Measurements from ENCODE around the gene TLR6.

Gene TLR6

DNA sequence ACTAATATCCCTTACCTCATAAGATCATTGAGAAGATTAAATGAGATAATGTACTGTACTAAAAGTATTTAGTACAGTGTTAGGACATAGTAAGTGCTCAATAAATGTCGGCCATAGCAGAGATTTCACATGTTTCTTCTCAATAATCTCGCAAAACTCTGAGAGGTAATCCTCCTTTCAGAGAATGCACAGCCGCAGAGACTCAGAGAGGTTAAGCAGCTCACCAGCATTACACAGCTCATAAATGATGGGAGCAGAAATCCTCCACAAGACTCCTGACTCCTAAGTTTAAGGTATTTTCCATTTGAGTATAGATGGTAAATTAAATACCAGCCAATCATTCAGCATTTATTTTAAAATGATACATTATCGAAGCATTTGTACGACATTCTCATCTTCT, 45.6 kb upstream of the TLR6 start:
- TF ChIP-seq, protein P1, sequence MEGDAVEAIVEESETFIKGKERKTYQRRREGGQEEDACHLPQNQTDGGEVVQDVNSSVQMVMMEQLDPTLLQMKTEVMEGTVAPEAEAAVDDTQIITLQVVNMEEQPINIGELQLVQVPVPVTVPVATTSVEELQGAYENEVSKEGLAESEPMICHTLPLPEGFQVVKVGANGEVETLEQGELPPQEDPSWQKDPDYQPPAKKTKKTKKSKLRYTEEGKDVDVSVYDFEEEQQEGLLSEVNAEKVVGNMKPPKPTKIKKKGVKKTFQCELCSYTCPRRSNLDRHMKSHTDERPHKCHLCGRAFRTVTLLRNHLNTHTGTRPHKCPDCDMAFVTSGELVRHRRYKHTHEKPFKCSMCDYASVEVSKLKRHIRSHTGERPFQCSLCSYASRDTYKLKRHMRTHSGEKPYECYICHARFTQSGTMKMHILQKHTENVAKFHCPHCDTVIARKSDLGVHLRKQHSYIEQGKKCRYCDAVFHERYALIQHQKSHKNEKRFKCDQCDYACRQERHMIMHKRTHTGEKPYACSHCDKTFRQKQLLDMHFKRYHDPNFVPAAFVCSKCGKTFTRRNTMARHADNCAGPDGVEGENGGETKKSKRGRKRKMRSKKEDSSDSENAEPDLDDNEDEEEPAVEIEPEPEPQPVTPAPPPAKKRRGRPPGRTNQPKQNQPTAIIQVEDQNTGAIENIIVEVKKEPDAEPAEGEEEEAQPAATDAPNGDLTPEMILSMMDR (IDR thresholded peaks at IDR 0.05; ENCODE audit: extremely low read depth, insufficient read depth, missing control alignments): no peak
- no peak for DNase-seq (ENCODE audit: low spot score)
- in situ Hi-C loops (cut with MboI; ENCODE audit: low pct_unique_long_range_greater_than_20kb, low sequenced_read_pairs, unreplicated experiment): loop anchor here (5.0 kb wide), 1 partner anchor 240 kb away; no protein-coding TSS in a partner anchor

DNA sequence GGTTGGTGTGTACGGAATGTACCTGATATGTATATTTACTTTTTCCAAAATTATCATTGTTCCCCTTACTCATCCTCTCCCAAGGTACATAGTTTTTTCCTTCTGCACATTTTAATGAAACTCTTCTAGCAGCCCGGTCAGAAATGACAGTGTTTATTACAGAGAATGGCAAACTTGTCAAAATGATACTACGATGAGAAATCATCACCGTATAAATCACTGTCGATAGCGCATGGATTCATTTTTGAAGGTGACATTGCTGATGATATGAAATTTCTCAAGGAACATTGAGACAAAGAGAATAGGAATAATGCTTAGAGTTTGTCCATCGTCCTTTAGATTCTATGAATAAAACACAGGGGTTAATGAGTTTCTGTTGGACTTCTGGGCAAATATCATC, 41.6 kb upstream of the TLR6 start:
- in situ Hi-C loops (cut with MboI; ENCODE audit: low pct_unique_long_range_greater_than_20kb, low sequenced_read_pairs, unreplicated experiment): loop anchor here (25.0 kb wide), 1 partner anchor 539 kb away; no protein-coding TSS in a partner anchor
- DNase-seq (ENCODE audit: low spot score): no peak
- TF ChIP-seq, protein P1 (IDR thresholded peaks at IDR 0.05; ENCODE audit: extremely low read depth, insufficient read depth, missing control alignments): no peak

DNA sequence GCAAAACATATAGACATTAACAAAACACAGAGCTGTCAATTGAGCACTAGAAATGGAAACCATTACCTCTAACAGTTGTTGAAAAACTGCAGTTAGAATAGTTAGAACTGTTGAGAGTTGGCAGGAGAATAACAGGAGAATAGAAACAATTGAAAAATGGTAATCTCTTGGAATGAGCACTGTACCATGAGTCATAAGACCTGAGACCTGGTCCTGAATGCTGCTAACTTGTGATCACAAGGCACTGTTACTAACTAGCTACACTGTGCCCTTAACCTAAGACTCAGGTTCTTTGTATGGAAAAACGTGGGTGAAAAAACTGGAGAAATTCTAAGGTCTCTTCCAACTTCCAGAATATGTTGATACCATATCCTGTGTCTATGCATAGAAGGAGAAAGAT, 40.3 kb upstream of the TLR6 start:
- TF ChIP-seq, protein P1 (IDR thresholded peaks at IDR 0.05; ENCODE audit: extremely low read depth, insufficient read depth, missing control alignments): no peak
- DNase-seq (ENCODE audit: low spot score): no peak
- in situ Hi-C loops (cut with MboI; ENCODE audit: low pct_unique_long_range_greater_than_20kb, low sequenced_read_pairs, unreplicated experiment): loop anchor here (25.0 kb wide), 1 partner anchor 540 kb away; no protein-coding TSS in a partner anchor

DNA sequence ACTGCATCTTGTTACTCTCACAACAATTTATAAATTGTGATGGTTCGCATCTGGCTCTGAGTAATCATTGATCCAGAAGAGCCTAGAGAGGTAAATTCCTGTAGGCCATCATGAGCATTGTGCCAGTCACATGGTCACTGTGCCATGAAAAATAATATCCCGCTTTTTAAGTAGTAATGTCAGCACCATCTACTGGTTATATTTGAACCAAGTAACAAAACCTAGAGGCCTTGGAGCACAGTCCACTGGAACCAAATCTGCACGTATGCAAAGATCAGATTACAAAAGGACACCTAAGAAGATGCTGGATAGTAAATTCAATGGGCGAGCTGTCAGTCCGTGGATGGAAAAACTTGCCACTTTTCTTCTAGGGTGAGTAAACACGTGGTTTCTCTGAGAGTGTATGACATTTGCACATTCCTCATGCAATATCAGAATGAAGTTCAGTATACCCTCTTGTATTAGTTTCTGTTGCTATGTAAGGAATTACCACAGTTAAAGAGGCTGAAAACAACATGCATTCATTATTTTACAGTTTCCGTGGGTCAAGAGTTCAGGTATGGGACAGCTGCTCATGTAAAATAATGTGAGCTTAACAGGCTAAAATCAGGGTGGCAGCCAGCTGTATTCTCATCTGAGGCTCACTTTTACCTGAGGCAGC, 37.8 kb upstream of the TLR6 start:
- TF ChIP-seq, protein P1 (IDR thresholded peaks at IDR 0.05; ENCODE audit: extremely low read depth, insufficient read depth, missing control alignments): no peak
- no peak for DNase-seq (ENCODE audit: low spot score)
- in situ Hi-C loops (cut with MboI; ENCODE audit: low pct_unique_long_range_greater_than_20kb, low sequenced_read_pairs, unreplicated experiment): loop anchor here (25.0 kb wide), 1 partner anchor 543 kb away; no protein-coding TSS in a partner anchor

DNA sequence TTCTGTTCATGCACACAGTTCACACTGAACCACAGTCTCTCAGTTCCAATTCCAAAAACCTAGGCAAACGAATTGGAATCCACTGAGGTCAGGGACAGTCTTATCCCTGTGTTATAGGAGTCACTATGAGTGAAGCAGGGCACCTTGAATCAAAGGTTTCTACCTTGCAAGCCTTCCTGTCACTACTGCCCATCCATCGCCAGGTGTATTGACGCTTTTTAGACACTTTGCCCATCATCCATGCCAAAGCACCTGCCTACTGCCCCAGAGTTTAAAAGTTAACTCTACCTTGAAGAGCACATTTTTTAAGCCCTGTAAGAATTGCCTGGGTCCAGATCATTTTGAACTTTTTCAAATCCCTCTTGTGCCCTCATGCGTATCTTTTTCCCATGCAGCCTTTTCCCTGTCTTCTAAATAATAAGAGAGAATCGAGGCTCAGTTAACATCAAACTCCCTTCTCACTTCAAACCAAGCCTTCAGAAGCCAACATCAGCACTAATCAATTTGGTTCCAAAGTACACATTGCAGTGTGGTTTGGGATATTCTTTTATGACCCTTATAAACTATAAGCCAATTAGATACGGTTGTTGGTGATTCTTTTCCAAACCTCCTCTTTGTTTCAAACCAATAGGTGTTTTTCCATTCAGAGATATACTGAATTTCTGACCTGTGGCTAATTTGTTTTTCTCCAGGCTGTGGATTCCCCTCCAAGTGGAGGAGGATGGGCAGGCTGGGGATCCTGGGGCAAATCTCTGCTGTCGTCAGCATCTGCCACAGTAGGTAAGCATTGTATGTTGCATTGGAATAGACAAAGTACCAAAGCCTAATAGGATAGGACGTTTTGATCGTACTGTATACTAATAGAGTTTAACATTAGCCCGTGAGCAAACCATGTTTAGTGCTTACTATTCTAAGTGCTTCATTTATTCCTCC, 34.7 kb upstream of the TLR6 start:
- DNase-seq (ENCODE audit: low spot score): no peak
- in situ Hi-C loops (cut with MboI; ENCODE audit: low pct_unique_long_range_greater_than_20kb, low sequenced_read_pairs, unreplicated experiment): loop anchor here (25.0 kb wide), 1 partner anchor 546 kb away; no protein-coding TSS in a partner anchor
- TF ChIP-seq, protein P1 (IDR thresholded peaks at IDR 0.05; ENCODE audit: extremely low read depth, insufficient read depth, missing control alignments): no peak

DNA sequence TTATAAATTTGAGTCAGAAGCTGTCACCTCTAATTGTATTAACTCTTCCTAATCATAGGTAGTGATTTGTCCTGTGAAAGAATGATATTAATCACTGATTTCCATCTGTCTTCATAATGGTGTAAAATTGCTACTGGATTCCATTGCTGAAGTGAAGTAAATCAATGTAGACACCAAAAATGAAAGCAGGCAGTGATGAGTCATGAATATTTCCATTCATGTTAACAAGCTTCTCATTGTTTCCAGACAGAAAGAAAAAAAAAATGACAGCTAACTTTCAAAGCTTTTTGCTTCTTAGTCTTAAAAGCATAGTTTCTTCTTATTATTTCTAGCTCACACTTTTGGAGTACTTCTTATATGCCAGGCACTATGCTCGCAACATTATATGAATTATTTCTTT, 32.5 kb upstream of the TLR6 start:
- TF ChIP-seq, protein P1 (IDR thresholded peaks at IDR 0.05; ENCODE audit: extremely low read depth, insufficient read depth, missing control alignments): no peak
- in situ Hi-C loops (cut with MboI; ENCODE audit: low pct_unique_long_range_greater_than_20kb, low sequenced_read_pairs, unreplicated experiment): loop anchor here (25.0 kb wide), 1 partner anchor 548 kb away; no protein-coding TSS in a partner anchor
- DNase-seq (ENCODE audit: low spot score): peak; percentile 69

Measured in GM13977 (cell line).